NB4 (cell line): ENCODE measurements around the gene SPATA3.

Experiments used
- DNase-seq: peaks from one replicate; pipeline ENCODE4 v3.0.0; 2010; ENCODE audit warnings: low read depth
- H3K4me3 ChIP-seq: one replicate; pipeline ENCODE4 v1.5.1; 2011; ENCODE audit warnings: mild to moderate bottlenecking, low read depth, low read length, moderate library complexity
- CTCF ChIP-seq: IDR thresholded peaks from one replicate; pipeline ENCODE4 v1.5.1; 2012; ENCODE audit warnings: low read depth, low read length
- MYC ChIP-seq: IDR thresholded peaks from 2 replicates; pipeline ENCODE4 v1.6.1; 2011; ENCODE audit warnings: low read depth, low read length
- POLR2A ChIP-seq: IDR thresholded peaks from 2 replicates; pipeline ENCODE4 v1.6.1; 2011; ENCODE audit warnings: mild to moderate bottlenecking; ENCODE audit not compliant: insufficient read length; ENCODE audit errors: extremely low read depth
- TF ChIP-seq, protein P1 (sequence below): IDR thresholded peaks from 2 replicates; pipeline ENCODE4 v1.6.1; 2011; ENCODE audit warnings: low read depth, low read length

The SPATA3 gene

DNA sequence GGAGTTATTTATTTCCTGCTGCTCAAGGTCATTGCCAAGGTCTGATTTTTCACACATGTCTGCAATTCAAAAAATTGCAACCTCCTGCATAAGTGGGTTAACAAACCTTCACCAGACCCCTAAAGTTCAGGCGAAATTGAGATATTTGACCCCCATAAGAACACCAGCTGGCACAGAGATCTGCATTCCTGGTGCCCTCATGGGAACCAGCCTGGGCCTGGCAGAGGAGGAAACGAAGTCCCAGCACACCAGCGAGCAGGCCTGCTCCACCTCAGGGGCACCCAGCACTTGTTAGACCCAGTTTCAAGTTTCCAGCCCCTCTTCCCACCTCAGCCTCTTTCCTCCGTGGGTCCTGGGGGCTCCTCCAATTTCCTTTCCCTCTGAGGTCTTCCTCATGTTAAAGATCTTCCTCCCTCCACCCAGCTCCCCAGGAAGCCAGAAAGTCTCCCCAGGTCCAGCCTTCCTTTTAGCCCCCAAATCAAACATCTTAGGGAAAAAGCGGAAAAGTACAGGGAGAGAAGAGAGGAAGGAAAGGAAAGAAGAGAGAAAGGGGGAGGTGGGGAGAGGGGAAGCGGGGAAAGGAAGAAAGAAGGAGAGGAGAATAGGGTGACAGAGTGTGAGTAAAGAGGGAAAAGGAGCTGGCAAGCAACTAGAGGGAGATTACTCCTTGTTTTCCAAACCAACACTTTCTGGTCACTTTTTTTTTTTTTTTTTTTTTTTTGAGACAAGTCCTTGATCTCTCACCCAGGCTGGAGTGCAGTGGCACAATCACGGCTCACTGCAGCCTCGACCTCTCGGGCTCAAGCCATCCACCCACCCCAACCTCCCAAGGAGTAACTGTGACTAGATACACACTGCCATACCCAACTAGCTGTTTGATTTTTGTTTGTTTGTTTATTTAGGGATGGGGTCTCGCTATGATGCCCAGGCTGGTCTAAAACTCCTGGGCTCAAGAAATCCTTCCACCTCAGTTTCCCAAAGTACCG lies 37.5 kb downstream of the SPATA3 start:
- no peak overlapping the region for H3K4me3 ChIP-seq
- DNase-seq = no peak
- TF ChIP-seq, protein P1, sequence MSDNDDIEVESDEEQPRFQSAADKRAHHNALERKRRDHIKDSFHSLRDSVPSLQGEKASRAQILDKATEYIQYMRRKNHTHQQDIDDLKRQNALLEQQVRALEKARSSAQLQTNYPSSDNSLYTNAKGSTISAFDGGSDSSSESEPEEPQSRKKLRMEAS = no peak
- TF ChIP-seq POLR2A (no peak), CTCF (no peak), MYC (no peak)

DNA sequence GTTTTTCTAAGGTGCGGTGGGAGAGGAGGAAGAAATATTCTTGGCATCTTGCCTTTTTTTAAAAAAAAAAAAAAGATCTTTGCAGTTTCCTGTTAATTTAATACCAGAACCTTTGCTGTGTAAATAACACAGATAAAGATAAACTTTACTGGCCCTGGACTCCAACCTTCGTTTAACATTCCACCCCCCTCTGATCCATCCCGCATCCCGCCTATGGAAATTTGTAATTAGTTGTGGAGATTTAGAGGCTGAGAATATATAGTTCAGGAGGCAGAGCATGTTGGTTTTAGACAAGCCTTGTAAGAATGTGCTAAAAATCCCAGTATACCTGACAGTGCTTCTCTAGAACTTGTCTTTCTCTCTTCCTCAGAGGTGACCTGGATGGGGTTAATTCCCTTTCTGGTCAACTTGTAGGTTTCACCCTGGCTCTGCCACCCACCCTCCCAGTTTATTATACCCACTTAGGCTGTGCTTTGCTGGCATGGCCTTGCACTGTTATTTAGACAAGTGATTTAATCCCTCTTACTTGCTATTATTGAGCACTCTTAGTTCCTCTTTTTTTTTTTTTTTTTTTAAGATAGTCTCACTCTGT lies 38.5 kb downstream of the SPATA3 start:
- TF ChIP-seq MYC = no peak
- DNase-seq = no peak
- H3K4me3 ChIP-seq = no peak overlapping the region

GRCh38 chr2:231036131-231036530 lies 40.2 kb downstream of the SPATA3 start:
- H3K4me3 ChIP-seq = no peak overlapping the region
- DNase-seq = no peak

DNA sequence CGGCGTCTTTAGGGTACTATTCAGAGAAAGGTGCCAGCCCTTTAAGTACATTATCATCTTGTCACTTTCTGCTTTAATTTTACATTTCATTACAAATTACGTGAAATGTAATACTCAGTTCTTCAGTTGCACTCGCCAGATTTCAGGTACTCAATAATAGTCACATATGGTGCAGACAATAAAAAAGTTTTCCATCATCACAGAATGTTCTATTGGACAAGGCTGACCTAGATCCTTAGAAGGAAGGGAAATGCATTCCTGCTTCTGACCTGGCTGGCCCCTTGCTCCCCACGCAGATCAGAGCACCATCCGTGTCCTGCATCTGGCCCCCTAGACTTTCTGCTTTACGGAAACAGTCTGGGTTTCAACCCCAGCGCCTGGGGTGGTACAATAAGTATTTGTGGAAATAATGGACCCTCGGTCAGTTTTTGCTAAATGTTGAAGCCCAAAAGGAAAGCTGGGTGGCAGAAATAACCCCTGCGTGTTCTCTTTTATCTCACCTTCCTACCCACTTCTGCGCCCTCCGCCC lies 40.7 kb downstream of the SPATA3 start:
- no peak for DNase-seq
- no peak for TF ChIP-seq MYC
- TF ChIP-seq, protein P1 = no peak
- TF ChIP-seq CTCF = no peak
- TF ChIP-seq POLR2A = no peak
- H3K4me3 ChIP-seq = no peak overlapping the region

More at GRCh38 chr2:231036131-231036530, 40.2 kb downstream of the SPATA3 start:
- TF ChIP-seq POLR2A (no peak), MYC (no peak), CTCF (no peak)
- TF ChIP-seq, protein P1 = no peak

GRCh38 chr2:231037202-231037730 lies 41.3 kb downstream of the SPATA3 start, which contains the start of gene C2orf72:
Gene C2orf72 (plus strand): TSS chr2:231037523. CDS start chr2:231037566, 43 bp downstream.
- peak; percentile 47 for DNase-seq
- H3K4me3 ChIP-seq = no peak within 1 kb of the TSS
- no peak for TF ChIP-seq POLR2A
- no peak for TF ChIP-seq CTCF
- TF ChIP-seq, protein P1 = no peak
- TF ChIP-seq MYC = no peak
